Neural progenitor cell (in vitro differentiated cells): ENCODE results near the gene CNGA3. TPM values are rescaled to one million over a fixed set of nuclear protein-coding genes. Genes with fewer than 3 reads are reported as not detected.
"Not testable (repeated sequence)": the region's sequence is repeated elsewhere in the genome, so short reads cannot be mapped to it uniquely, and the experiment has no call there.

ENCODE experiments used
- DNase-seq: peaks from one replicate; pipeline ENCODE4 v3.0.0-alpha.2; 2016; ENCODE audit warnings: low spot score
- H2AFZ ChIP-seq: fragments of 200-600 bp; sonication (generic); replicated peaks from 2 replicates; pipeline ENCODE4 v1.6.1; 2016; ENCODE audit warnings: antibody characterized with exemption
- H3F3A ChIP-seq: fragments of 200-600 bp; sonication (generic); 2 replicates; pipeline ENCODE4 v1.6.1; 2016; ENCODE audit warnings: antibody characterized with exemption, low read depth
- H3K27ac ChIP-seq: fragments of 200-600 bp; sonication (generic); 2 replicates; pipeline ENCODE4 v1.5.1; 2016; ENCODE audit warnings: mild to moderate bottlenecking
- H3K27me3 ChIP-seq: fragments of 200-600 bp; sonication (generic); 2 replicates; pipeline ENCODE4 v1.6.1; 2016; ENCODE audit warnings: mild to moderate bottlenecking, moderate library complexity
- H3K36me3 ChIP-seq: fragments of 200-600 bp; sonication (generic); 2 replicates; pipeline ENCODE4 v1.5.1; 2016
- H3K4me1 ChIP-seq: fragments of 200-600 bp; sonication (generic); 2 replicates; pipeline ENCODE4 v1.6.1; 2016; ENCODE audit warnings: mixed run types
- H3K4me2 ChIP-seq: fragments of 200-600 bp; sonication (generic); 2 replicates; pipeline ENCODE4 v1.6.1; 2016
- H3K4me3 ChIP-seq: fragments of 200-600 bp; sonication (generic); 2 replicates; pipeline ENCODE4 v1.5.1; 2016
- H3K79me2 ChIP-seq: fragments of 200-600 bp; sonication (generic); 2 replicates; pipeline ENCODE4 v1.6.1; 2016; ENCODE audit warnings: low read depth
- H3K9ac ChIP-seq: fragments of 200-600 bp; sonication (generic); 2 replicates; pipeline ENCODE4 v1.6.1; 2016
- H3K9me3 ChIP-seq: fragments of 200-600 bp; sonication (generic); 2 replicates; pipeline ENCODE4 v1.5.1; 2016; ENCODE audit warnings: low read depth
- H4K20me1 ChIP-seq: fragments of 200-600 bp; sonication (generic); 2 replicates; pipeline ENCODE4 v1.6.1; 2016; ENCODE audit warnings: low read depth
- H3K27ac Mint-ChIP-seq: 3 replicates; pipeline ENCODE4 v1.8.0; 2021; ENCODE audit warnings: mixed read lengths
- H3K27me3 Mint-ChIP-seq: 2 replicates; pipeline ENCODE4 v1.8.0; 2022; ENCODE audit warnings: low read depth, mild to moderate bottlenecking, inconsistent platforms, moderate library complexity, mixed read lengths; ENCODE audit not compliant: insufficient read depth
- H3K36me3 Mint-ChIP-seq: 3 replicates; pipeline ENCODE4 v1.8.0; 2021; ENCODE audit warnings: mixed read lengths
- H3K4me1 Mint-ChIP-seq: 3 replicates; pipeline ENCODE4 v1.8.0; 2021; ENCODE audit warnings: mixed read lengths
- H3K4me3 Mint-ChIP-seq: 3 replicates; pipeline ENCODE4 v1.8.0; 2021; ENCODE audit warnings: mild to moderate bottlenecking, moderate library complexity, mixed read lengths
- H3K9me3 Mint-ChIP-seq: 3 replicates; pipeline ENCODE4 v1.8.0; 2020; ENCODE audit warnings: mixed read lengths
- EZH2 ChIP-seq: fragments of 200-600 bp; sonication (generic); IDR thresholded peaks from 2 replicates; pipeline ENCODE4 v1.6.1; 2017; ENCODE audit warnings: antibody characterized with exemption, mild to moderate bottlenecking, moderate library complexity
- EZH2phosphoT487 ChIP-seq: fragments of 200-600 bp; sonication (generic); IDR thresholded peaks from 2 replicates; pipeline ENCODE4 v1.6.1; 2017; ENCODE audit warnings: antibody characterized with exemption
- total RNA-seq: library from RNA; depleted of rRNA; stranded (reverse); fragments of >200 nt; gene quantifications from 2 replicates; pipeline ENCODE4 v1.2.3, GENCODE V29; 2015; ENCODE audit warnings: low replicate concordance
- TF ChIP-seq, protein P1 (sequence below): fragments of 200-600 bp; sonication (generic); IDR thresholded peaks from 2 replicates; pipeline ENCODE4 v1.5.1; 2017; ENCODE audit warnings: antibody characterized with exemption, mild to moderate bottlenecking

Gene CNGA3
- total RNA-seq, 1 donor from 2014 or later, result not detected

DNA sequence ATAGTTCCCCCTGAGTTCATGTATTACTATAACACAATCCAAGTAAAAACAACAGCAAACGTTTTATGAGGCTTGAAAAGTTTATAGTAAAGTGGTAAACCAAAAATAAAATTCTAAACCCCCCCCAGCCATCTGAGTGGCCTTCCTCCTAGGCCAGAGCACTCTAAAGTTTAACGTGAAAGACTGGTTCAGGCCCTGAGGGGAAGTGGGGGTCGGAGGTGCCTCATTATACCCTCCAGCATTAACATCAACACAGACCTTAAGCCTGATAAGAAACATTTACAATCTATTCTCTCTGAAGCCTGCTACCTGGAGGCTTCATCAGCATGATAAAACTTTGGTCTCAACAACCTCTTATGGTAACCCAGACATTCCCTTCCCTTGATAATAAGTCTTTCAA, 29.0 kb upstream of the CNGA3 start:
- Mint-ChIP-seq H3K4me1 (peaks cover 2% of the 10 kb centered on the region), H3K27ac (no peak overlapping the region), H3K36me3 (peaks cover 5% of the 10 kb centered on the region), H3K27me3 (peaks cover 14% of the 10 kb centered on the region), H3K4me3 (no peak overlapping the region), H3K9me3 (peaks cover 41% of the 10 kb centered on the region)
- no peak for DNase-seq
- Histone ChIP-seq H2AFZ (no peak overlapping the region), H3K9ac (no peak overlapping the region), H4K20me1 (no peaks in the 10 kb centered on the region), H3F3A (no peaks in the 10 kb centered on the region), H3K4me1 (no peaks in the 10 kb centered on the region), H3K79me2 (no peaks in the 10 kb centered on the region), H3K27me3 (no peaks in the 10 kb centered on the region), H3K4me3 (no peak overlapping the region), H3K4me2 (no peak overlapping the region), H3K27ac (no peak overlapping the region), H3K36me3 (no peaks in the 10 kb centered on the region), H3K9me3 (peaks cover 7% of the 10 kb centered on the region)
- TF ChIP-seq EZH2, result no peak
- TF ChIP-seq, protein P1, sequence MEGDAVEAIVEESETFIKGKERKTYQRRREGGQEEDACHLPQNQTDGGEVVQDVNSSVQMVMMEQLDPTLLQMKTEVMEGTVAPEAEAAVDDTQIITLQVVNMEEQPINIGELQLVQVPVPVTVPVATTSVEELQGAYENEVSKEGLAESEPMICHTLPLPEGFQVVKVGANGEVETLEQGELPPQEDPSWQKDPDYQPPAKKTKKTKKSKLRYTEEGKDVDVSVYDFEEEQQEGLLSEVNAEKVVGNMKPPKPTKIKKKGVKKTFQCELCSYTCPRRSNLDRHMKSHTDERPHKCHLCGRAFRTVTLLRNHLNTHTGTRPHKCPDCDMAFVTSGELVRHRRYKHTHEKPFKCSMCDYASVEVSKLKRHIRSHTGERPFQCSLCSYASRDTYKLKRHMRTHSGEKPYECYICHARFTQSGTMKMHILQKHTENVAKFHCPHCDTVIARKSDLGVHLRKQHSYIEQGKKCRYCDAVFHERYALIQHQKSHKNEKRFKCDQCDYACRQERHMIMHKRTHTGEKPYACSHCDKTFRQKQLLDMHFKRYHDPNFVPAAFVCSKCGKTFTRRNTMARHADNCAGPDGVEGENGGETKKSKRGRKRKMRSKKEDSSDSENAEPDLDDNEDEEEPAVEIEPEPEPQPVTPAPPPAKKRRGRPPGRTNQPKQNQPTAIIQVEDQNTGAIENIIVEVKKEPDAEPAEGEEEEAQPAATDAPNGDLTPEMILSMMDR, result no peak
- no peak for TF ChIP-seq EZH2phosphoT487

DNA sequence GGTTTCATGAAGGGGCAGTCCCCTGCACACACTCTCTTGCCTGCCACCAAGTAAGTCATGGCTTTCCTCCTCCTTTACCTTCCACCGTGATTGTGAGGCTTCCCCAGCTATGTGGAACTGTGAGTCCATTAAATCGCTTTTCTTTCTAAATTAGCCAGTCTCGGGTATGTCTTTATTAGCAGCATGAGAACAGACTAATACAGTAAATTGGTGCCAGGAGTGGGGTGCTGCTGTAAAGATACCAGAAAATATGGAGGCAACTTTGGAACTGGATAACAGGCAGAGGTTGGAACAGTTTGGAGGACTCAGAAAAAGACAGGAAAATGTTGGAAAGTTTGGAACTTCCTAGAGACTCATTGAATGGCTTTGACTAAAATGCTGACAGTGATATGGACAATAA, 26.1 kb upstream of the CNGA3 start:
- not testable (repeated sequence) for H3K9me3 ChIP-seq, H4K20me1 ChIP-seq, H3K4me3 Mint-ChIP-seq, H3K36me3 ChIP-seq, H3K27ac Mint-ChIP-seq, H3K4me1 Mint-ChIP-seq, H3K4me2 ChIP-seq, DNase-seq, H3K4me3 ChIP-seq, H3K27ac ChIP-seq, H3K79me2 ChIP-seq, H2AFZ ChIP-seq, H3K36me3 Mint-ChIP-seq, H3K4me1 ChIP-seq, H3K9ac ChIP-seq, H3K27me3 ChIP-seq, H3F3A ChIP-seq
- peaks cover 11% of the 10 kb centered on the region for H3K27me3 Mint-ChIP-seq
- H3K9me3 Mint-ChIP-seq, result peaks cover 59% of the 10 kb centered on the region

DNA sequence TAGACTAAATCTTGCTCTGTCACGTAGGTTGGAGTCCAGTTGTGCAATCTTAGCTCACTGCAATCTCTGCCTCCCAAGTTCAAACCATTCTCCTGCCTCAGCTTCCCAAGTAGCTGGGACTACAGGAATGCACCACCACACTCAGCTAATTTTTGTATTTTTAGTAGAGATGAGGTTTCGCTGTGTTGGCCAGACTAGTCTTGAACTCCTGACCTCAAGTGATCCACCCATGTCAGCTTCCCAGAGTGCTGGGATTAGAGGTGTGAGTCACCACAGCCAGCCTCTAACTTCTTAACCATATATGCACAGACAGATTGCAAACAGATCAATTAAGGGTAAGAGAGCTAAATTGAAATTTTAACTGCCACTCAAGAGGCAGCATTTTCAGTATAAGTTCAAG, 22.1 kb upstream of the CNGA3 start:
- DNase-seq, result no peak
- Mint-ChIP-seq H3K27me3 (peaks cover 7% of the 10 kb centered on the region), H3K4me3 (no peak overlapping the region), H3K27ac (no peak overlapping the region), H3K36me3 (peaks cover 8% of the 10 kb centered on the region), H3K4me1 (no peaks in the 10 kb centered on the region), H3K9me3 (peaks cover 52% of the 10 kb centered on the region)
- Histone ChIP-seq H3K27me3 (no peaks in the 10 kb centered on the region), H3K27ac (no peak overlapping the region), H3K36me3 (no peaks in the 10 kb centered on the region), H3K4me1 (no peaks in the 10 kb centered on the region), H3K4me2 (no peak overlapping the region), H3F3A (no peaks in the 10 kb centered on the region), H3K9me3 (peaks cover 11% of the 10 kb centered on the region), H4K20me1 (no peaks in the 10 kb centered on the region), H2AFZ (no peak overlapping the region), H3K4me3 (no peak overlapping the region), H3K9ac (no peak overlapping the region), H3K79me2 (no peaks in the 10 kb centered on the region)
- TF ChIP-seq EZH2phosphoT487 (no peak), EZH2 (no peak)
- TF ChIP-seq, protein P1, result no peak

DNA sequence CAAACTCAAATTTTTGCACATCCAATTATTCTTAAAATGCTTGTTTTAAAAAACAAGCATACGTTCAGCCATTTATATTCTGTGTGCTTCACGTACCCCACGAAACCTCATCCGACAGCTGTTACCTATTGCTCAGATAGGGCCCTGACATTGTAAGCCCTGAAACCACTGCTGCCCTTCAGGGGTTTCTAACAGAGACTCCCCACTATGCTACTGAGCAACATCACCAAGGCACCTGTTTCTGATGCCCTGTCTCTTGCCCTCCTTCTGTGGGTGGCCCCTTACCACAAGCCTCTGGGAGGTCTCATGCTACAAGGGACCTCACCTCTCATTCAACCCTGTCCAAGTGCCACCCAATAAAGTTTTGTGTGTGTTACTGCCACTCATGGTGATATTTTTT, 18.5 kb upstream of the CNGA3 start:
- peaks cover 3% of the 10 kb centered on the region for H3K27me3 Mint-ChIP-seq
- no peak overlapping the region for H3K4me3 Mint-ChIP-seq
- Histone ChIP-seq H3K27ac (no peak overlapping the region), H3K79me2 (no peaks in the 10 kb centered on the region), H3K4me1 (no peaks in the 10 kb centered on the region), H3K4me3 (no peak overlapping the region), H3K9me3 (peaks cover 8% of the 10 kb centered on the region), H4K20me1 (no peaks in the 10 kb centered on the region), H3K9ac (no peak overlapping the region), H3K36me3 (no peaks in the 10 kb centered on the region), H2AFZ (no peak overlapping the region), H3F3A (no peaks in the 10 kb centered on the region), H3K27me3 (no peaks in the 10 kb centered on the region), H3K4me2 (no peak overlapping the region)
- DNase-seq, result no peak
- no peak overlapping the region for H3K27ac Mint-ChIP-seq
- peaks cover 12% of the 10 kb centered on the region for H3K4me1 Mint-ChIP-seq
- H3K9me3 Mint-ChIP-seq, result peaks cover 35% of the 10 kb centered on the region
- TF ChIP-seq EZH2phosphoT487 (no peak), EZH2 (no peak)
- TF ChIP-seq, protein P1, result no peak
- H3K36me3 Mint-ChIP-seq, result peaks cover 3% of the 10 kb centered on the region
